ENCODE results near the gene ZNF615.

ZNF615 gene

GRCh38 chr19:51946602-51947001, 61.4 kb downstream of the ZNF615 start:
- no peak for DNase-seq
- no peak overlapping the region for H3K4me3 ChIP-seq (ENCODE audit: low read depth, low read length)
- H3K27ac ChIP-seq = no peak overlapping the region
- TF ChIP-seq CTCF (IDR thresholded peaks at IDR 0.05; ENCODE audit: low read depth, low read length) = no peak
- peaks cover 43% of the 10 kb centered on the region for H3K36me3 ChIP-seq
- H3K27me3 ChIP-seq (ENCODE audit: insufficient read depth, low read depth, severe bottlenecking) = no peaks in the 10 kb centered on the region
- H3K9me3 ChIP-seq (ENCODE audit: severe bottlenecking) = peaks cover 37% of the 10 kb centered on the region

GRCh38 chr19:51944798-51945552, 63.0 kb downstream of the ZNF615 start:
- DNase-seq = no peak
- H3K36me3 ChIP-seq = peaks cover 60% of the 10 kb centered on the region
- no peak overlapping the region for H3K4me3 ChIP-seq (ENCODE audit: low read depth, low read length)
- H3K27me3 ChIP-seq (ENCODE audit: insufficient read depth, low read depth, severe bottlenecking) = no peaks in the 10 kb centered on the region
- H3K9me3 ChIP-seq (ENCODE audit: severe bottlenecking) = peaks cover 36% of the 10 kb centered on the region
- TF ChIP-seq CTCF (IDR thresholded peaks at IDR 0.05; ENCODE audit: low read depth, low read length) = no peak
- no peak overlapping the region for H3K27ac ChIP-seq

Measured in WERI-Rb-1 (cell line).